HepG2 (cell line): Measurements from ENCODE around the gene BDP1.

ENCODE experiments used
- TF ChIP-seq, protein P1 (sequence below): sonication (generic); formaldehyde crosslinking; IDR thresholded peaks from 2 replicates; pipeline ENCODE4 v1.5.0; 2020; ENCODE audit warnings: mild to moderate bottlenecking, missing genetic modification reagents, moderate library complexity
- TF ChIP-seq, protein P2 (sequence below): sonication (generic); formaldehyde crosslinking; IDR thresholded peaks from 2 replicates; pipeline ENCODE4 v1.9.0; 2021; ENCODE audit warnings: missing genetic modification reagents, borderline replicate concordance
- TF ChIP-seq, protein P3 (sequence below): sonication (generic); formaldehyde crosslinking; IDR thresholded peaks from 2 replicates; pipeline ENCODE4 v1.4.0; 2020; ENCODE audit warnings: missing genetic modification reagents

DNA sequence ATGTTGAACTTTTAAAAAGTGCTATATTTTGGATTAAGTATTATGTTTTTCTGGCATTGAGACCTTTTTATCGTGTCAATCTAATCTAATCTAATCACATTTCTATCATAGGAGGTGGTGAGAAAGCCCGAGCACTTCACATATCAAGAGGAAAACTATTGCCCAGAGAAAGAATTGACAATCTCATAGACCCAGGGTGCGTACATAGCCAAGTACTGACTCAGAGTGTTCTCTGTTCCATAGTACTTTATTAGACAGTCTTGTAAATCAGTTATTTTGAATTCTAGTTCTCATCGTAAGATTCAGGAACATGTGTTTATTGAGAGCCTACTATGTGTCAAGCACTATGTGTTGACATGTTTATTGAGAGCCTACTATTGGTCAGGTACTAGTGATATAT lies 140.7 kb downstream of the BDP1 start:
- TF ChIP-seq, protein P1, sequence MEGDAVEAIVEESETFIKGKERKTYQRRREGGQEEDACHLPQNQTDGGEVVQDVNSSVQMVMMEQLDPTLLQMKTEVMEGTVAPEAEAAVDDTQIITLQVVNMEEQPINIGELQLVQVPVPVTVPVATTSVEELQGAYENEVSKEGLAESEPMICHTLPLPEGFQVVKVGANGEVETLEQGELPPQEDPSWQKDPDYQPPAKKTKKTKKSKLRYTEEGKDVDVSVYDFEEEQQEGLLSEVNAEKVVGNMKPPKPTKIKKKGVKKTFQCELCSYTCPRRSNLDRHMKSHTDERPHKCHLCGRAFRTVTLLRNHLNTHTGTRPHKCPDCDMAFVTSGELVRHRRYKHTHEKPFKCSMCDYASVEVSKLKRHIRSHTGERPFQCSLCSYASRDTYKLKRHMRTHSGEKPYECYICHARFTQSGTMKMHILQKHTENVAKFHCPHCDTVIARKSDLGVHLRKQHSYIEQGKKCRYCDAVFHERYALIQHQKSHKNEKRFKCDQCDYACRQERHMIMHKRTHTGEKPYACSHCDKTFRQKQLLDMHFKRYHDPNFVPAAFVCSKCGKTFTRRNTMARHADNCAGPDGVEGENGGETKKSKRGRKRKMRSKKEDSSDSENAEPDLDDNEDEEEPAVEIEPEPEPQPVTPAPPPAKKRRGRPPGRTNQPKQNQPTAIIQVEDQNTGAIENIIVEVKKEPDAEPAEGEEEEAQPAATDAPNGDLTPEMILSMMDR (CRISPR knock-in tag) = no peak
- TF ChIP-seq, protein P2, sequence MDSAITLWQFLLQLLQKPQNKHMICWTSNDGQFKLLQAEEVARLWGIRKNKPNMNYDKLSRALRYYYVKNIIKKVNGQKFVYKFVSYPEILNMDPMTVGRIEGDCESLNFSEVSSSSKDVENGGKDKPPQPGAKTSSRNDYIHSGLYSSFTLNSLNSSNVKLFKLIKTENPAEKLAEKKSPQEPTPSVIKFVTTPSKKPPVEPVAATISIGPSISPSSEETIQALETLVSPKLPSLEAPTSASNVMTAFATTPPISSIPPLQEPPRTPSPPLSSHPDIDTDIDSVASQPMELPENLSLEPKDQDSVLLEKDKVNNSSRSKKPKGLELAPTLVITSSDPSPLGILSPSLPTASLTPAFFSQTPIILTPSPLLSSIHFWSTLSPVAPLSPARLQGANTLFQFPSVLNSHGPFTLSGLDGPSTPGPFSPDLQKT (CRISPR knock-in tag) = no peak
- TF ChIP-seq, protein P3, sequence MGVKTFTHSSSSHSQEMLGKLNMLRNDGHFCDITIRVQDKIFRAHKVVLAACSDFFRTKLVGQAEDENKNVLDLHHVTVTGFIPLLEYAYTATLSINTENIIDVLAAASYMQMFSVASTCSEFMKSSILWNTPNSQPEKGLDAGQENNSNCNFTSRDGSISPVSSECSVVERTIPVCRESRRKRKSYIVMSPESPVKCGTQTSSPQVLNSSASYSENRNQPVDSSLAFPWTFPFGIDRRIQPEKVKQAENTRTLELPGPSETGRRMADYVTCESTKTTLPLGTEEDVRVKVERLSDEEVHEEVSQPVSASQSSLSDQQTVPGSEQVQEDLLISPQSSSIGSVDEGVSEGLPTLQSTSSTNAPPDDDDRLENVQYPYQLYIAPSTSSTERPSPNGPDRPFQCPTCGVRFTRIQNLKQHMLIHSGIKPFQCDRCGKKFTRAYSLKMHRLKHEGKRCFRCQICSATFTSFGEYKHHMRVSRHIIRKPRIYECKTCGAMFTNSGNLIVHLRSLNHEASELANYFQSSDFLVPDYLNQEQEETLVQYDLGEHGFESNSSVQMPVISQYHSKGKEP = no peak
